SK-N-SH (cell line): ENCODE measurements around the gene CELF4. TPM values are rescaled to one million over a fixed set of nuclear protein-coding genes. Genes with fewer than 3 reads are reported as not detected.

Source experiments
- CTCF ChIA-PET: fragments of 300-600, 350-600 bp; formaldehyde crosslinking; extraction: SDS; loops from one replicate; lab custom pipeline; 2021; lab: Yijun Ruan, JAX
- POLR2A ChIA-PET: fragments of 350-600 bp; sonication (Branson Sonifier 250); formaldehyde crosslinking; extraction: SDS; loops from one replicate; lab custom pipeline; 2020; ENCODE audit warnings: antibody characterized with exemption, inconsistent platforms; lab: Yijun Ruan, JAX
- DNase-seq: peaks from one replicate; pipeline ENCODE4 v3.0.0; 2012
- H2AFZ ChIP-seq: fragments of 200-600 bp; sonication (generic); 2 replicates; pipeline ENCODE4 v1.8.1; 2016; ENCODE audit warnings: antibody characterized with exemption, mild to moderate bottlenecking, low read depth
- H3F3A ChIP-seq: fragments of 200-600 bp; sonication (generic); replicated peaks from 2 replicates; pipeline ENCODE3; 2016; ENCODE audit warnings: antibody characterized with exemption, mild to moderate bottlenecking; ENCODE audit not compliant: insufficient read depth
- H3K27ac ChIP-seq, 2 experiments: fragments of 200-500 bp in 1 of 2; fragments of 200-600 bp in 1 of 2; sonication (Bioruptor generic) in 1 of 2; sonication (generic), shearing (Covaris generic) in 1 of 2; 2 replicates each; pipeline versions ENCODE4 v1.5.1 to v1.6.1; 2014 to 2016; ENCODE audit warnings: low read depth in 2 of 2, inconsistent platforms in 1 of 2, low read length in 1 of 2, mild to moderate bottlenecking in 1 of 2, mixed read lengths in 1 of 2
- H3K27me3 ChIP-seq: fragments of 200-600 bp; sonication (generic), shearing (Covaris generic); 2 replicates; pipeline ENCODE4 v1.6.1; 2016; ENCODE audit warnings: mixed run types; ENCODE audit not compliant: insufficient read depth
- H3K36me3 ChIP-seq, 2 experiments: fragments of 200-500 bp in 1 of 2; fragments of 200-600 bp in 1 of 2; sonication (Bioruptor generic) in 1 of 2; sonication (generic) in 1 of 2; replicated peaks in 1 of 2; 2 replicates each; pipeline versions ENCODE3 to v1.5.1; 2014 to 2016; ENCODE audit warnings: low read length in 1 of 2, mild to moderate bottlenecking in 1 of 2; ENCODE audit not compliant: insufficient read depth in 2 of 2, control insufficient read depth in 1 of 2
- H3K4me1 ChIP-seq, 2 experiments: fragments of 200-500 bp in 1 of 2; fragments of 200-600 bp in 1 of 2; sonication (Bioruptor generic) in 1 of 2; sonication (generic), shearing (Covaris generic) in 1 of 2; 2 replicates each; pipeline versions ENCODE4 v1.5.1 to v1.6.1; 2014 to 2016; ENCODE audit warnings: low read depth in 1 of 2, low read length in 1 of 2, mixed run types in 1 of 2; ENCODE audit not compliant: insufficient read depth in 2 of 2, control insufficient read depth in 1 of 2
- H3K4me2 ChIP-seq: fragments of 200-600 bp; sonication (generic), shearing (Covaris generic); 2 replicates; pipeline ENCODE4 v1.6.1; 2017; ENCODE audit warnings: mixed run types
- H3K4me3 ChIP-seq, 2 experiments: fragments of 200-500 bp in 1 of 2; fragments of 200-600 bp in 1 of 2; sonication (Bioruptor generic) in 1 of 2; sonication (generic), shearing (Covaris generic) in 1 of 2; 2 replicates each; pipeline versions ENCODE4 v1.5.1 to v1.8.1; 2014 to 2016; ENCODE audit warnings: low read depth in 2 of 2, inconsistent platforms in 1 of 2, low read length in 1 of 2, mild to moderate bottlenecking in 1 of 2, mixed read lengths in 1 of 2, moderate library complexity in 1 of 2
- H3K79me2 ChIP-seq: fragments of 200-600 bp; sonication (generic); 2 replicates; pipeline ENCODE4 v1.8.1; 2017; ENCODE audit warnings: mild to moderate bottlenecking; ENCODE audit not compliant: insufficient read depth
- H3K9ac ChIP-seq: fragments of 200-600 bp; sonication (generic); 2 replicates; pipeline ENCODE4 v1.6.1; 2017; ENCODE audit warnings: mixed run types
- H3K9me2 ChIP-seq: fragments of 200-600 bp; sonication (generic); 2 replicates; pipeline ENCODE4 v1.6.1; 2017; ENCODE audit warnings: mixed run types
- H3K9me3 ChIP-seq: fragments of 200-600 bp; sonication (generic); 2 replicates; pipeline ENCODE4 v1.6.1; 2017; ENCODE audit warnings: mixed run types, mild to moderate bottlenecking, moderate library complexity
- H4K20me1 ChIP-seq: fragments of 200-600 bp; sonication (generic); 2 replicates; pipeline ENCODE4 v1.6.1; 2017; ENCODE audit warnings: mild to moderate bottlenecking, mixed run types; ENCODE audit not compliant: insufficient read depth
- CHD2 ChIP-seq: fragments of 150-350 bp; IDR thresholded peaks from 2 replicates; pipeline ENCODE4 v1.6.1; 2018; ENCODE audit warnings: low read length; ENCODE audit not compliant: partially characterized antibody
- ELF1 ChIP-seq: IDR thresholded peaks from 2 replicates; pipeline ENCODE4 v1.4.0; 2012
- EP300 ChIP-seq, 2 experiments: IDR thresholded peaks; 2 replicates each; pipeline versions ENCODE4 v1.4.0 to v1.6.1; 2012; ENCODE audit warnings: borderline replicate concordance in 1 of 2, low read depth in 1 of 2, low read length in 1 of 2
- FOSL2 ChIP-seq: IDR thresholded peaks from 2 replicates; pipeline ENCODE4 v1.4.0; 2012; ENCODE audit warnings: low read depth, mild to moderate bottlenecking, moderate library complexity, borderline replicate concordance
- FOXM1 ChIP-seq: IDR thresholded peaks from 2 replicates; pipeline ENCODE4 v1.4.0; 2012; ENCODE audit warnings: low read depth, mild to moderate bottlenecking
- GATA2 ChIP-seq: sonication (generic); formaldehyde crosslinking; IDR thresholded peaks from 2 replicates; pipeline ENCODE4 v1.5.0; 2020; ENCODE audit warnings: mild to moderate bottlenecking, missing genetic modification reagents
- MEF2A ChIP-seq: IDR thresholded peaks from 2 replicates; pipeline ENCODE4 v1.4.0; 2012; ENCODE audit warnings: low read depth, borderline replicate concordance
- MXI1 ChIP-seq: IDR thresholded peaks from 2 replicates; pipeline ENCODE4 v1.6.1; 2012; ENCODE audit warnings: mild to moderate bottlenecking, low read depth, low read length, improper control_type of control experiment
- POLR2AphosphoS5 ChIP-seq: IDR thresholded peaks from 2 replicates; pipeline ENCODE4 v1.6.1; 2012; ENCODE audit warnings: low read depth, low read length
- RAD21 ChIP-seq: IDR thresholded peaks from 2 replicates; pipeline ENCODE4 v1.6.1; 2012; ENCODE audit warnings: mild to moderate bottlenecking, low read length
- RFX5 ChIP-seq: IDR thresholded peaks from 2 replicates; pipeline ENCODE4 v1.6.1; 2012; ENCODE audit warnings: mild to moderate bottlenecking, improper control_type of control experiment, low read length
- RXRA ChIP-seq: IDR thresholded peaks from 2 replicates; pipeline ENCODE4 v1.4.0; 2012; ENCODE audit warnings: low read depth, mild to moderate bottlenecking, borderline replicate concordance
- TCF12 ChIP-seq: IDR thresholded peaks from 2 replicates; pipeline ENCODE4 v1.4.0; 2012
- YY1 ChIP-seq: IDR thresholded peaks from 2 replicates; pipeline ENCODE4 v1.4.0; 2012; ENCODE audit warnings: low read depth, mild to moderate bottlenecking
- WGBS: methylation state at CpG from one replicate; pipeline ENCODE4 v1.1.6; 2017; ENCODE audit warnings: low lambda C conversion rate; 5-methylcytosine and 5-hydroxymethylcytosine counted together
- polyA plus RNA-seq, 3 experiments: library from polyadenylated mRNA; depleted of rRNA; stranded (reverse); fragments of >200 nt; gene quantifications; 2 replicates each; pipeline ENCODE4 v1.2.3, GENCODE V29; 2012
- TF ChIP-seq, protein P1 (sequence below): IDR thresholded peaks from 2 replicates; pipeline ENCODE4 v1.6.1; 2012; ENCODE audit warnings: mild to moderate bottlenecking, low read depth, low read length, moderate library complexity
- TF ChIP-seq, protein P2 (sequence below): IDR thresholded peaks from 2 replicates; pipeline ENCODE4 v1.4.0; 2012; ENCODE audit warnings: low read depth
- TF ChIP-seq, protein P3 (sequence below): IDR thresholded peaks from 2 replicates; pipeline ENCODE4 v1.4.0; 2012; ENCODE audit warnings: low read depth, borderline replicate concordance
- TF ChIP-seq, protein P4 (sequence below): fragments of 200-600 bp; sonication (generic); IDR thresholded peaks from 2 replicates; pipeline ENCODE4 v1.6.1; 2017; ENCODE audit warnings: antibody characterized with exemption, mild to moderate bottlenecking, moderate library complexity

Gene CELF4
- polyA plus RNA-seq, 1 of the 3 experiments (the other 2 are of a cell fraction), result 0.26 TPM

DNA sequence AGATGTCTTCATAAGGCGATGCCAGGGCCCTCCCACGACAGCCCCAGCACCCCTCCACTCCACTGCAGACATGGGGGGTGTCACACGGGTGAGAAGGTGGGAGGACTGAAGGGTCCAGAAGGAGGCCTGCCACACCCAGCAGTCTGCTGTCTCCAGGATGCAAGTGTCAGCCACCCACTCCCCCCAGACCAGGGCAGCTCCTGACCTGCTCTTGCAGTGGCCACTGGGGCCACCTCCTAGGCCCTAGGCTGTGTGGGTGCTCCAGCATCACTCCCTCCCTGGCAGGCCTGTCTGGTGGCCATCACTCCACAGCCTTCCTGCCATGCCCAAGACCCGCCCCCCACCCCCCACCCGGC lies 171.0 kb downstream of the CELF4 start:
- Histone ChIP-seq H3K79me2 (no peaks in the 10 kb centered on the region), H3K9ac (no peak overlapping the region), H3K9me3 (no peaks in the 10 kb centered on the region), H3K9me2 (no peaks in the 10 kb centered on the region), H2AFZ (0 out of 2 replicates have a peak overlapping the region, but pooled peaks have one; percentile 11), H4K20me1 (no peaks in the 10 kb centered on the region), H3K27ac (peak overlapping the region in 1 of 2 experiments; percentile 96; a peak in 2 of 4 replicates), H3K27me3 (no peaks in the 10 kb centered on the region), H3K4me1 (peaks cover 0 to 59% of the 10 kb centered on the region in 2 experiments; a peak in 1 of 4 replicates), H3F3A (no peaks in the 10 kb centered on the region), H3K4me2 (peak overlapping the region; percentile 88; the same call in 1 of the 2 replicates), H3K36me3 (no peaks in the 10 kb centered on the region), H3K4me3 (peak overlapping the region in 1 of 2 experiments; percentile 44; a peak in 1 of 4 replicates)
- ChIA-PET CTCF (interaction anchor here (0.7 to 1.4 kb wide), 6 partner anchors 9 to 144 kb away, joined by 3 to 6 read pairs (median 4); no protein-coding TSS in a partner anchor), POLR2A (interaction anchor here (1.0 to 1.4 kb wide), 4 partner anchors 12 to 144 kb away, joined by 3 to 5 read pairs (median 3); no protein-coding TSS in a partner anchor)
- no peak for TF ChIP-seq FOXM1
- no peak for TF ChIP-seq FOSL2
- TF ChIP-seq RXRA, result no peak
- TF ChIP-seq, protein P1, sequence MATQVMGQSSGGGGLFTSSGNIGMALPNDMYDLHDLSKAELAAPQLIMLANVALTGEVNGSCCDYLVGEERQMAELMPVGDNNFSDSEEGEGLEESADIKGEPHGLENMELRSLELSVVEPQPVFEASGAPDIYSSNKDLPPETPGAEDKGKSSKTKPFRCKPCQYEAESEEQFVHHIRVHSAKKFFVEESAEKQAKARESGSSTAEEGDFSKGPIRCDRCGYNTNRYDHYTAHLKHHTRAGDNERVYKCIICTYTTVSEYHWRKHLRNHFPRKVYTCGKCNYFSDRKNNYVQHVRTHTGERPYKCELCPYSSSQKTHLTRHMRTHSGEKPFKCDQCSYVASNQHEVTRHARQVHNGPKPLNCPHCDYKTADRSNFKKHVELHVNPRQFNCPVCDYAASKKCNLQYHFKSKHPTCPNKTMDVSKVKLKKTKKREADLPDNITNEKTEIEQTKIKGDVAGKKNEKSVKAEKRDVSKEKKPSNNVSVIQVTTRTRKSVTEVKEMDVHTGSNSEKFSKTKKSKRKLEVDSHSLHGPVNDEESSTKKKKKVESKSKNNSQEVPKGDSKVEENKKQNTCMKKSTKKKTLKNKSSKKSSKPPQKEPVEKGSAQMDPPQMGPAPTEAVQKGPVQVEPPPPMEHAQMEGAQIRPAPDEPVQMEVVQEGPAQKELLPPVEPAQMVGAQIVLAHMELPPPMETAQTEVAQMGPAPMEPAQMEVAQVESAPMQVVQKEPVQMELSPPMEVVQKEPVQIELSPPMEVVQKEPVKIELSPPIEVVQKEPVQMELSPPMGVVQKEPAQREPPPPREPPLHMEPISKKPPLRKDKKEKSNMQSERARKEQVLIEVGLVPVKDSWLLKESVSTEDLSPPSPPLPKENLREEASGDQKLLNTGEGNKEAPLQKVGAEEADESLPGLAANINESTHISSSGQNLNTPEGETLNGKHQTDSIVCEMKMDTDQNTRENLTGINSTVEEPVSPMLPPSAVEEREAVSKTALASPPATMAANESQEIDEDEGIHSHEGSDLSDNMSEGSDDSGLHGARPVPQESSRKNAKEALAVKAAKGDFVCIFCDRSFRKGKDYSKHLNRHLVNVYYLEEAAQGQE, result no peak
- TF ChIP-seq POLR2AphosphoS5, result no peak
- no peak for TF ChIP-seq YY1
- no peak for TF ChIP-seq ELF1
- TF ChIP-seq TCF12, result no peak
- TF ChIP-seq EP300 (IDR thresholded peaks at IDR 0.05; ENCODE audit: borderline replicate concordance in 1 of 2, low read depth in 1 of 2, low read length in 1 of 2), result no peak
- TF ChIP-seq, protein P2, sequence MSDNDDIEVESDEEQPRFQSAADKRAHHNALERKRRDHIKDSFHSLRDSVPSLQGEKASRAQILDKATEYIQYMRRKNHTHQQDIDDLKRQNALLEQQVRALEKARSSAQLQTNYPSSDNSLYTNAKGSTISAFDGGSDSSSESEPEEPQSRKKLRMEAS, result no peak
- no peak for TF ChIP-seq MXI1
- TF ChIP-seq GATA2 (CRISPR knock-in tag), result no peak
- no peak for DNase-seq
- 35% methylated on average over 5 of the region's 5 CpGs for WGBS

GRCh38 chr18:37393945-37394609 lies 171.5 kb downstream of the CELF4 start:
- Histone ChIP-seq H3K4me3 (peak overlapping the region; percentile 44 to 60), H3F3A (no peaks in the 10 kb centered on the region), H3K79me2 (no peaks in the 10 kb centered on the region), H3K4me2 (peak overlapping the region; percentile 88), H3K27me3 (no peaks in the 10 kb centered on the region), H4K20me1 (no peaks in the 10 kb centered on the region), H3K36me3 (no peaks in the 10 kb centered on the region), H2AFZ (0 out of 2 replicates have a peak overlapping the region, but pooled peaks have one; percentile 11), H3K4me1 (peaks cover 0 to 59% of the 10 kb centered on the region in 2 experiments; a peak in 1 of 4 replicates), H3K27ac (peak overlapping the region in 1 of 2 experiments; percentile 96; a peak in 2 of 4 replicates), H3K9me3 (no peaks in the 10 kb centered on the region), H3K9ac (no peak overlapping the region), H3K9me2 (no peaks in the 10 kb centered on the region)
- 4% methylated on average over 13 of the region's 59 CpGs for WGBS
- CTCF ChIA-PET, result interaction anchor here (0.7 to 1.8 kb wide), 10 partner anchors 9 to 384 kb away, joined by 3 to 8 read pairs (median 4); no protein-coding TSS in a partner anchor
- DNase-seq, result peak; percentile 97
- POLR2A ChIA-PET, result interaction anchor here (0.8 to 1.4 kb wide), 5 partner anchors 10 to 145 kb away, joined by 3 to 5 read pairs (median 3); no protein-coding TSS in a partner anchor
- TF ChIP-seq, protein P3, sequence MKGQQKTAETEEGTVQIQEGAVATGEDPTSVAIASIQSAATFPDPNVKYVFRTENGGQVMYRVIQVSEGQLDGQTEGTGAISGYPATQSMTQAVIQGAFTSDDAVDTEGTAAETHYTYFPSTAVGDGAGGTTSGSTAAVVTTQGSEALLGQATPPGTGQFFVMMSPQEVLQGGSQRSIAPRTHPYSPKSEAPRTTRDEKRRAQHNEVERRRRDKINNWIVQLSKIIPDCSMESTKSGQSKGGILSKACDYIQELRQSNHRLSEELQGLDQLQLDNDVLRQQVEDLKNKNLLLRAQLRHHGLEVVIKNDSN, result no peak
- TF ChIP-seq RFX5 (peak; percentile 7; the same call in 1 of the 2 replicates), EP300 (IDR thresholded peaks at IDR 0.05; ENCODE audit: borderline replicate concordance in 1 of 2, low read depth in 1 of 2, low read length in 1 of 2) (0 out of 4 replicates have a peak, but pooled peaks of 1 of the 2 experiments have one; percentile 44), RAD21 (no peak; the same call in 1 of the 2 replicates), GATA2 (CRISPR knock-in tag) (peak; percentile 32; the same call in 1 of the 2 replicates), MXI1 (peak; percentile 78), MEF2A (no peak), CHD2 (peak; percentile 64)
- TF ChIP-seq, protein P4, sequence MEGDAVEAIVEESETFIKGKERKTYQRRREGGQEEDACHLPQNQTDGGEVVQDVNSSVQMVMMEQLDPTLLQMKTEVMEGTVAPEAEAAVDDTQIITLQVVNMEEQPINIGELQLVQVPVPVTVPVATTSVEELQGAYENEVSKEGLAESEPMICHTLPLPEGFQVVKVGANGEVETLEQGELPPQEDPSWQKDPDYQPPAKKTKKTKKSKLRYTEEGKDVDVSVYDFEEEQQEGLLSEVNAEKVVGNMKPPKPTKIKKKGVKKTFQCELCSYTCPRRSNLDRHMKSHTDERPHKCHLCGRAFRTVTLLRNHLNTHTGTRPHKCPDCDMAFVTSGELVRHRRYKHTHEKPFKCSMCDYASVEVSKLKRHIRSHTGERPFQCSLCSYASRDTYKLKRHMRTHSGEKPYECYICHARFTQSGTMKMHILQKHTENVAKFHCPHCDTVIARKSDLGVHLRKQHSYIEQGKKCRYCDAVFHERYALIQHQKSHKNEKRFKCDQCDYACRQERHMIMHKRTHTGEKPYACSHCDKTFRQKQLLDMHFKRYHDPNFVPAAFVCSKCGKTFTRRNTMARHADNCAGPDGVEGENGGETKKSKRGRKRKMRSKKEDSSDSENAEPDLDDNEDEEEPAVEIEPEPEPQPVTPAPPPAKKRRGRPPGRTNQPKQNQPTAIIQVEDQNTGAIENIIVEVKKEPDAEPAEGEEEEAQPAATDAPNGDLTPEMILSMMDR, result 0 out of 2 replicates have a peak, but pooled peaks have one; percentile 9
- TF ChIP-seq, protein P2, result 0 out of 2 replicates have a peak, but pooled peaks have one; percentile 14
